NCI-H187 treated with DMSO at 0.1 percent for 48 hours (cell line): ENCODE data around the gene RASD1.
A peak's percentile ranks its signal among the peaks of the same experiment; 100 is the strongest.
"Not testable (repeated sequence)": the region's sequence is repeated elsewhere in the genome, so short reads cannot be mapped to it uniquely, and the experiment has no call there.

Source experiments
- DNase-seq: peaks from one replicate; lab custom pipeline; 2025; lab: John Stamatoyannopoulos, UW

RASD1 gene

DNA sequence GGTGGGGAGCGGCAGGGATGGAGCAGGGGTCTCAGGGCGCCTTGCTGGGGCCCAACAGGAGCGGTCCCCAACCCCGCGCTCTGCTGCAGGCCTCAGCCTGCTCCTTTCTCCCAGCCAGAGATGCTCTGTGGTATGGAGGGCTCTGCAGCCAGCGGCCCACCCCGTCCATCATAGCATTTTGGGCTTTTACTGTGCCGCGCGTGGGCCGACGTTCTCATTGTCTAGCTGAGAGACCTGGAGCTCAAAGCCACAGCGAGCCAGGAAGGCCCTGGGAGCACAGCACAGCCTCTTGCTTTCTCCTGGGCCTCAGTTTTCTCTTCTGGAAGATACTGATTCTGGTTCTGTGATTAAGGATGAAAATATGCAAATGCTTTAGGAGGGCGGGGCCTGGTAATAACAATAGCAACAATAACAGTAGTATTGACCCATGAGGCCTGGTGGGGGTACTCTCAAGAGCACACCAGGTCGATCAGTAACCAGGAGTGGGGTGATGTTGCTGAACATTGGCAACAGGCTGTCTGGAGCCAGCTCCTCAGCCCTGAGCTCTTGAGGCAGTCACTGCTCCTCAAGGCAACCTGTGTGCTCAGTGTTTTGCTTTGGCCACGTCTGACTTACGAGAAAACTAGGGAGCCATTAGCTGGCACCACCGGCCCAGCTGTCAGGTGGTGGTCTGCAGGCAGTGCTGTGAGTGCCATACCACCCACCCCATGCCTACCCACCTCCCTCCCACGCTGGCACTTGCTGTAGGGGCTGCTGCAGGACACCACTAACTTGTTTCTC lies 1.1 kb upstream of the RASD1 start:
- no peak for DNase-seq

DNA sequence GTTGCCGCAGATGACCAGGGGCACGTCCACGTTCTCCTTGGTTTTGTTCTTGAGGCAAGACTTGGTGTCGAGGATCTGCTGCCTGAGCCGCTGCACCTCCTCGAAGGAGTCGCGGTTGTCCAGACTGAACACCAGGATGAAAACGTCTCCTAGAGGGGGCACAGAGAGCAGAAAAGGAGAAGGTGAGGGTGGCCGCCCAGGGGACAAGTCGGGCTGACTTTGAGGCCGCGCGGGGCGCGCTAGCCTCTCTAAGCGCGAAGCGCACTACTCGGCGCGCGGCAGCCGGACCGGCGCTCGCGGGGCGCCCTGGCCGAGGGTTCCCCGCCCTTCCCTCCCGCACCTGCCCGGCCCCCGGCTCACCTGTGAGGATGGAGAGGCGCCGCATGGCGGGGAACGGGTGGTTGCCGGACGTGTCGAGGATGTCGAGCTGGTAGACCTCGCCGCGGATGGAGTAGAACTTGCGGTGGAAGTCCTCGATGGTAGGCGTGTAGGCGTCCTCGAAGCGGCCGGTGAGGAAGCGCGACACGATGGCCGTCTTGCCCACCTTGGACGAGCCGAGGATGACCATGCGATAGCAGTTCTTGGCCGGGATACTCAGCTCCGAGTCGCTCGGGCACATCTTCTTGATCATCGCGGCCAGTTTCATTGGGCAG lies 533 bp downstream of the RASD1 start:
- DNase-seq = no peak

DNA sequence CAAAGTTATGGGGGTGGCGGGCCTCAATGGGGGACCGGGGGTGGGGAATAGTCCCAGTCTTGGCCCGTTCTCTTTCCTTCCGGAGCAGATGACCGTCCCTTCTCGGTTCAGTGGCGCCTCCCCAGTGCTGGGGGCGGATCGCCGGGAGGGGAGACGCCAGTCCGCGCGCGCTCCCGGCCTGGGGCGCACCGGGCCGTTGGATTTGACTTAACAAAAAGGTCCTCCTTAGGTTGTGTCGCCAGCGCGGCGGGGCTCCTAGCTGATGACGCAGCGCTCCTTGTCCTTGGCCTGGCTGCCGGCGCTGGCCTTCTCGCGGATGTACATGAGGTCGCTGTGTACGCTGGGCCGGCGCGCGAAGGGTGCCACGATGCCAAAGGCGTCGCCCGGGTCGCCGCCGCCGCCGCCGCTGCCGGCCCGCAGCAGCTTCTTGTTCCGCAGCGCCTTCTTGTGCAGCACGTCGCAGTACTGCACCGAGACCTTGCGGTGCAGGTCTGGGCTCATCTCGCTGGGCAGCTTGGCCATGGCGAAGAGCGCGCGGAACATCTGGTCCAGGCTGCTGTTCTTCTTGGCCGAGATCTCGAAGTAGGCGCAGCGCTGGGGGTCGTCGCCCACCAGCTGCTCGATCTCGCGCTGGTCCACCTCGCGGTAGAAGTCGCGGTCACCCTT lies 1.2 kb downstream of the RASD1 start:
- DNase-seq = no peak

DNA sequence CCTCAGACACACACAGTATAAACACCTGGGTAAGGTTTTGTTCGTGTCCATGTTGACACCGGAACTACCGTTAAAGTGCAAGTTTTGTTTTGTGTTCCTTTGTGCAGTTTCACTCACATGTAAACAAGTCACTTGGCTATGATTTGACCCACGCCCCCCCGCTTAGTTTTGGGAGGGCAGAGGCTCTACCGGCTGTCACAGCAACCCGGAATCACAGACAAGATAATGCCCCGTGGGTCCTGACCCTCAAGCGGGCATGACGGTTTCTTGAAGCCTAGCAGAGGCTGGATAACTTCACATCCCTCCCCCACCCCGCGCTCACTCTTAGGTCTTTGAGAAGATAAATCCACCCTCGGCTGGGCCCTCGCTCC lies 1.7 kb downstream of the RASD1 start:
- no peak for DNase-seq

DNA sequence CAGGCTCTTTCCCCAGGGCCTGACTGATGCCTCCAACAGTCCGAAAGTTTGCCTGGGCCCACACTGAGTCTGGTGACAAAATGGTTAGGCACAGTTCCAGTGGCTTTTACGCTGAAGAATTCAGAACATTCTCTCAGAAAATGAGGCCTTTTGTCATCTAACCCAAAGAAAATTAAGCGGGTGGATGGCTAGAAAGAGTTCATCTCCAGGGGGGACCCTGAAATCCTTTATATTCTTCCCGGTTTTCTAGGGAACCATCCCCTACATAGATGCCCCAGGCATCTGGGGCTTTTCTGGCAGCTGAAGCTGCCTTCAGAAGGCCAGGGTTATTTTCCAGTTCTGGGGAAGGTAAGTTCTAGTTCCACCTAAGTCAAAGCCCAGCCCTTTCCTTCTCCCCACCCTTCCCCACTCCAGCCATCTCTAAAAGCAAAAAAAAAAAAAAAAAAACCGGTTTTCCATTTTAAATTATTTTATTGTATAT lies 2.2 kb downstream of the RASD1 start:
- no peak for DNase-seq

DNA sequence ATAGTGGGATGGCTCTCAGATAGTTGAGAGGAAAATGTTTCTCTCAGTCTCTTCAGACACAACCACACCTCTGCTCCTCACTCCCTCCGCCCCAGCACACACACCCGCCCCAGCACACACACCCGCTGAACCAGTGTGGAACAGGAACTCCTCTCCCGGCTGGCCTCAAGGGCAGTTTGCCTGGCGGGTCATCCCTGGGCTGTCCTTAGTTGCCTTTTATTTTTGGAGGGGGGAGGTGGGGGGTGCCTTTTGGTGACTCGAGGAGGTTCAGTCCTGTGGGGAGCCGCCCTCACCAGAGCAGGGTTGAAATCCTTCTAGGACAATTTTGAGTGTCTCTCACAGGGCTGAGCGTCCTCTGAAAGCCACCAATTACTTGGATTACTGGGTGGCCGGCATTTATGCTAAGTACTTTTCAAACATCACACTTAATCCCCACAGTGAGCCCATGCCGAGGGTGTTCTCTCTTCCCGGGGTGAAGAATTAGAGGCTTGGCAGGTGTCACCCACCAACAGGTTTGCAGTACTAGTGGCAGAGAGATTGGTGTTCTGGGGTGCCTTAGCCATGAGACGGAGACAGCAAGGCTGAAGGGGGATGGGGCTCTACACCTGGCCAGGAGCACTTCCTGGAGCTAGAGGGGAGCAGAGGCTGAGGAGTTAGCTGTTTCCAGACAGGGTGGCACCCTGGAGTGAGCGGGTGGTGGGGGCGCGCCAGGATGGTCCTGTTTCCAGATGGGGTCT lies 2.8 kb downstream of the RASD1 start:
- DNase-seq = no peak

DNA sequence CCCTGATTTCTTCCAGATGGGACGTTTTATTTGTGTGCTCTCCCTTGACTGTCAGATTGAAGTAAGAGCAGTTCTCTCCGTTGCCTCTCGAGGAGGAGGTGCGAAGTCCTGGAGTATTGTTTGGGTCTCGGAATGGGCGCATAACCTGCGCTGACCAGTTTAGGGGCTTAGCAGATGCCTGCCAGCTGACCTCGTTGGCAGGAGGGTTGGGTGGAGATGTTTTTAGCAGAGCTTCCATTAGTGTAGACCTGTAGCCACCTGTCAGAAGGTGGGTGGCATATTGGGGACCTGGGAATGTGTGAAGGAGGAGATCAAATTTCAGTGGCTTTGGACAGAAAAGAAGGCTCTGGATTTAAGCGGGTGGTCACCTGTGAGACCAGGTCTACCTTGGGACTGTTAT lies 3.6 kb downstream of the RASD1 start:
- no peak for DNase-seq

DNA sequence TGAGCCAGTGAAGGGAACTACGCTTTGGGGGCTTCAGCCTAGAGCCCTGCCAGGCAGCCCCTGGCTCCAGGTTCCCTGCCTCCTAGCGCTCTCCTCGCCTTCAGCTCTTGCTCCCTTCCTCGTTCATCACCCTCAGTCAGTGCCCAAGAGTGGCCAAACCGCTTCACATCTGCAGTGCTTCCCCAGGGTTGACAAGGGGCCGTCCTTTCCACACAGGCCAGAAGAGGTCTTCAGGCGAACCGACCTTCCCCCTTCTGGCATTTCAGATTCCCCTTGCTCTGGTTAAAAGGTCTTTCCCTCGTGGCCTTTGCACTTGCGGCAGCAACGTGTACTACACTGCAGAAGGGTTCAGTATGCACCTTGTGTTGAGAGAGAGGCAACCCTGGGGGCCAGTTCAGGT lies 4.1 kb downstream of the RASD1 start:
- no peak for DNase-seq

DNA sequence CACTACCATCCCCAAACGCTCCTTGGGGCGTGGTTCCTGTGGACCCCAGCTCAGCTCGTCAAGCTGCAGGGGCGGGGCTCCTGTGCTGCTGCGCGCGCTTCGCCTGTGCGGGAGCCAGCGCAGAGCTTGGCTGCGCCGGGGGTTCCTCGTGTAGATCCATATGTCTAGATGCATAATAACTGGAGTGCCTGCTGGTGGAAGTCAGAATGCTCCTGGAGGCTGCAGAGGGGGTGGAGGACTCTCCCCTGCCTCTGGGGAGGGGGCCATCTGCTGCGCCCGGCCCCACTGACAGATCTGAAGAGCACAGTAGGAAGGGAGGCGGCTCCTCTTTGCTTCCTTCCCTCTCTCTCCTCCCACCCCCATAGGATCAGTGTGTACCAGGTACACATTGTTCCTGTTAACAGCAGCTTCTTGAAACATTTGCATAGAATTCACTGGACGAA lies 4.6 kb downstream of the RASD1 start:
- DNase-seq = no peak

DNA sequence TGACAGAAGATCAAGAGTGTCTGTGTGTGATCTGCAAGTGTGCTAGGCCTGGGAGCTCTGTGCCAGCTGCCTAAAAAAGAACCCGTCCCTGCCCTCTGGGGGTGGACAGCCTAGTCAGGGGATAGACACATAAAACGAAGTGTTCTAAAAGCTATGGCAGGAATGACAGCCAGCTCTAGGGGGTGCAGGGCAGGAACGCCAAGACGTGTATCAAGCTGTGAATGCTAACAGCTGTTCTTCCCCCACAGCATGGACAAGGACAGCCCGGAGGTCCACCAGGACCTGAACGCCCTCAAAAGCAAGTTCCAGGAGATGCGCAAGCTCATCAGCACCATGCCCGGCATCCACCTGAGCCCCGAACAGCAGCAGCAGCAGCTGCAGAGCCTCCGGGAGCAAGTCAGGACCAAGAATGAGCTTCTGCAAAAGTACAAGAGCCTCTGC lies 5.1 kb downstream of the RASD1 start:
- DNase-seq = no peak

DNA sequence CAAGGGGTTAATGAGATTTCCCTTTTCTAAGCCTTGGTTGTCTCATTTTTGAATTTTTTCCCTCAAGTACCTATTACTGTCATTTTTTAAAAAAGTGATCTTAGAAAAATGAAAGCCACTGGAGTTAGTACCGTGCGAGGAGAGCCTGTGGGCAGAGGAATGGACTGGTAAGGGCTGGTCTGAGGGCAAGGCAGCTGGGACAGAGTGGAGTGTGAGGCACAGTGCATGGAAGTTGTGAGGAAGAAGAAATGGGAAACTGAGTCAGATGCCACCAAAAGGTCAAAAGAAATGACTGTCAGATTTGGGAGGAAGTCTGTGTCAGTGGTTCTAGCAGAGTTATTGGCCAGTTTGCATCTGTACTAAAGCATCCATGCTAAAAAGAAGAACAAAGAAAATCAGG lies 8.2 kb downstream of the RASD1 start:
- DNase-seq = no peak

DNA sequence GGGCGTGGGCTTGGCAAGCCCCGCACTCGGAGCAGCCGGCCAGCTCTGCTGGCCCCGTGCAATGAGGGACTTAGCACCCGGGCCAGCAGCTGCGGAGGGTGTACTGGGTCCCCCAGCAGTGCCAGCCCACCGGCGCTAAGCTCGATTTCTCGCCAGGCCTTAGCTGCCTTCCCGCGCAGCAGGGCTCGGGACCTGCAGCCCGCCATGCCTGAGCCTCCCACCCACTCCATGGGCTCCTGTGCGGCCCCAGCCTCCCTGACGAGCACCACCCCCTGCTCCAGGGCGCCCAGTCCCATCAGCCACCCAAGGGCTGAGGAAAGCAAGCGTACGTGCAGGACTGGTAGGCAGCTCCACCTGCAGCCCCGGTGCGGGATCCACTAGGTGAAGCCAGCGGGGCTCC lies 9.8 kb downstream of the RASD1 start:
- DNase-seq = not testable (repeated sequence)

DNA sequence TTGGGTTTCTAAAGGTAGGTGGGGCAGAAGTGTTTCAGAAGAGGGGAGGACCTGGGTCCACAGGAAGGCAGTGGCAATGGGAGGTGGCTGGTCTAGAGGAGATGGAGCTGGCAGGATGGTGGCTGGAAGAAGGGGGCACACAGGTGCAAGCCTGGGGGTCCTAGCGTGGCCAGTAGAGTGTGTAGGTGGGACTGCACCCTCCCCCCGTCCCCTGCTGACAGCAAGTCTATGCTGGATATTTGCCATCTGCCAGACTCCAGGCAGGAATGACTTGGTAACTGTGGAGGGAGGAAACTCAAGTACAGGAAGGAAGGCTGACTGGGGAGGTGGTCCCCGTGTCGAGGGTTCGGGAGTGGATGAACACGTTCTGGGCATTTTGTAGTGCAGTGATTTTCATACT lies 10.8 kb downstream of the RASD1 start:
- DNase-seq = no peak

DNA sequence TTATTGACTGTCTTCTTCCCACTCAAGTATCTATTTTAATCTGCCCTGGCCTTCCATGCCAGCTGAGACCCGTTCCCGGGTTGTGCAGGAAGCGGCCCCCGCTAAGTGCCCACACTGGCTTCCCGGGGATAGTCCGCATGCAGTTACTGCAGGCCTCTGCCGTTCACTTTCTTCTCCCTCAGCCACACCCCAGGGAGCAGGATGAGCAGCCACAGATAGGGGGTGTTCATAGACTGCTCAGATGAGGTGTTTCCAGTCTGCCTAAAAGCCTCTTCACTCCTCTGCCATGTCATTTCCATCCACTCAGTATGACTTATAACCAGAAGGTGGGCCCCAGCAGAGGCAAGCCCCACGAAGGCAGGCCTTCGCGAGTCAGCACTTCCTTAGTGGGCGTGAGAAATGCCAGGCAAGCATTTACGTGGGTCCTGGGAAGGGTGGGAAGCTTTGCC lies 11.7 kb downstream of the RASD1 start:
- DNase-seq = no peak

DNA sequence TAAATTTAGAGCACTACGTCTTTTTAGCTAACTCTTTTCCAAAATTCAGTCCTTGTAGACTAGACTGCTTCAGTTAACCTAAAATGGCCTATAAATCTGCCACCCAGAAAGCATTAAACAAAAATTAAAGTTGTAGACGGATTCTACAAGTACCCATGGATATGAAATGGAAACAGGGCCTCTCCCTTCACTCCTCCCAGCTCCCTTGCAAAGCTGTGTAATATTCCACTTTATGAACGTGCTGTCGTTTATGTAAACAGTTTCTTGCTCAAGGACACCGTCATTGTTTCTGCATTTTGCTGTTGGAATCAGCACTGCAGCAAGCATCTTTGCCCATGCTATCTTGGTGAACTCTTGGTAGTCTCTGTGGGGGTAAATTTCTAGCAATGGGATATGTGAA lies 14.3 kb downstream of the RASD1 start:
- no peak for DNase-seq

DNA sequence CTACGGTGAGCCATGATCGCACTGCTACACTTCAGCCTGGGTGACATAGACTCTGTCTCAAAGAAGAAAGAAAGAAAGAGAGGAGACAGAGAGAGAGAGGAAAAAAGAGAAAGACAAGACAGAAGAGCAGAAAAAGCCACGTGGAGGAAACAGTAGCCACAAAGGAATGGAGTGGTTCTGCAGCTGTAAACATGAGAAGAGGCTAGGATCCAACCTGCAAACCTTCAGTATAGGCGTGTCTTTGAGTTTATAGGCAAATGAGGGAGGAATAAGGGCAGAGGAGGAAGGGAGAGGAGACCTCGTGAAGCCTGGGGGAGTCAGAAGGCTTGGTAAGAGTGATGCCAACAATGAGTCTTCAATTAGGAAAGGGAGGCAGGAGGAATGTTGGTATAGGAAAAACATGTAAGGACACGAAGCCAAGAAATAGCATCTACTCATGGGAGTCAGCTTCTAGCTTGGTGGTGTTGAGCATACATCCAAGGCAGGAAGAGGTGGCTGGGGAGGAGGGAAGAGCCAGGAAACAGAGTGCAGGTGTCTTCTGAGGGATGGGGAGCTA lies 15.5 kb downstream of the RASD1 start:
- DNase-seq = no peak

DNA sequence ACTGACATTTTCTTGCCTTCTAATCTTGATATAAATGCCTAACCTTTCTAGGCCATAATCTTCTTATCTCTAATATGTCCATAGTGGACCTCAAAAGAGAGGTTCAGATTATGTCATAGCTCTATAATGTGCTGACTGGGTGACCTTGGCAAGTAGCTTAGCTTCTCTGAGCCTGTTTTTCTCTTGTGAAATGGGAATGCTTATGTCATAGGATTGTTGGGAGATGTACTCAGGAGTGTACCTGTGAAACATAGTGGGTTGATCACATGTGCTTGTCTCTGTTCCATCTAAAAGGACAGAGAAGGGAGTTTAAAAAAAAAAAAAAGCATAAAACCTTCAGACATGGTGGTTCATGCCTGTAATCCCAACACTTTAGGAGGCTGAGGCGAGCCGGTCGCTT lies 17.0 kb downstream of the RASD1 start:
- DNase-seq = no peak

DNA sequence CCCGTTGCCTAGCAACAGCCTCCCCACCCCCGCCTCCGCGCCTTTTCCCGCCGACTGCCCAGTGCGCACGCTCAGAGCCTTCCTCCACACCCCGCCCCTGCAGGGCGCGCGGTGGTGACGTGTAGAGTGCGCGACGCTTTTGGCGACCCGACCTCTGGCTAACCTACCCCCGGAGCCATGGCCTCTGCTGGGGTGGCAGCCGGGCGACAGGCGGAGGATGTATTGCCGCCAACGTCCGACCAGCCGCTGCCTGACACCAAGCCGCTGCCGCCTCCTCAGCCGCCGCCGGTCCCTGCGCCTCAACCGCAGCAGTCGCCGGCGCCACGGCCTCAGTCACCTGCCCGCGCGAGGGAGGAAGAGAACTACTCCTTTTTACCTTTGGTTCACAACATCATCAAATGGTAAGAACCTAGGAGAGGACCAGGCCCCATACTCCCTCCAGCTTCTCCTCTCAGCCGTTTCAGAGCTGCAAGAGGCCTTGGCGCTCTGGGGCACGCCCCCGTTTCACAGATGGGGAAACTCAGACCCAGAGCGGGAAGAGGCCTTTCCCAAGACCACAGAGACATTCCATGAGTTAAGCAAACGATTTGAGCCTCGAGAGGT lies 19.2 kb downstream of the RASD1 start, which contains the start of gene MED9:
MED9 (plus strand) TSS at position 136 of the 603 bp plus-strand sequence; CDS start at position 178, 42 bp downstream.
- peak; percentile 49 for DNase-seq

DNA sequence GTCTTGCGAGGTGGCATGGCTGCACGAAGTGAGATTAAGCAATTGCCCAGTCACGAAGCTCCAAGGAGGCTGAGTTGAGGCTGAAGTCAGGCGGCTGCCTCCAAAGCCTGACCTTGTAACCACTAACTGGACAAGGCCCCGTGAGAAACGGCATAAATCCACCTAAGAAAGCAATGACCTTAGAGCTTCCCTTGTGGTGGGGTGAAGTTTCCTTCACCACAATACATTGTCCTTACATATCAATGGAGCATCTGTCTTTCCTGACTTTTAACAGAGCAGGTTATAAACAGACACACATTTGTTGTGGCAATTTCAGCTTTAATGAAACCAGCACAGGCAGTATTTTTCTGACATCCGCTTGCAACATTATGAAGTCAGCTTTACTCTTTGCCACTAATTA lies 21.9 kb downstream of the RASD1 start:
- no peak for DNase-seq

DNA sequence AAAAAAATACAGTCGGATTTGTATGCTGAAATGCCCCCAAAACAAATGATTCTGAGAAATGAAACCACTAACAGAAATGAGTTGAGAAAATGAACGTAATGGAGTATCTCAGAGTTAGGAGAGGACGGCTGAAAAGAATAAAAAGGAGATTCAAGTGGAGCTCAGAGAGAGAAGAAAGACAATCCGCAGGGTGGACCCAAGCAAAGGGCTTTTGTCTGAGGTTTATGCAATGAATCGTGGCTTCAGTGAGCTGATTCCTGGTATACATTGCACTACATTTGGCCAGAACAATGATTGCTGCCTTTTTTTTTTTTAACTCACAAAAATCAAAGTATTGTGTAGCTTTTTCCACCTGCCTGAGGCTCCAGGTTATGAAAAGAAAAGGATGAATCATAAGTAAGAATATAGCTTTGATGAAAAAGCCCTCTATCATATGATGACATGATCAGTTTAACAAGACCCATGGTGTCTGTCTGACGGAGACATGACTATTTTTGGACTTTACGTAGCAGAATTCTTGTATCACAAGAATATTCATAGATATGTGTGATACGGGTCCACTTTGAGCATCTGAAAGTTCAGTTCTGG lies 23.8 kb downstream of the RASD1 start:
- no peak for DNase-seq

DNA sequence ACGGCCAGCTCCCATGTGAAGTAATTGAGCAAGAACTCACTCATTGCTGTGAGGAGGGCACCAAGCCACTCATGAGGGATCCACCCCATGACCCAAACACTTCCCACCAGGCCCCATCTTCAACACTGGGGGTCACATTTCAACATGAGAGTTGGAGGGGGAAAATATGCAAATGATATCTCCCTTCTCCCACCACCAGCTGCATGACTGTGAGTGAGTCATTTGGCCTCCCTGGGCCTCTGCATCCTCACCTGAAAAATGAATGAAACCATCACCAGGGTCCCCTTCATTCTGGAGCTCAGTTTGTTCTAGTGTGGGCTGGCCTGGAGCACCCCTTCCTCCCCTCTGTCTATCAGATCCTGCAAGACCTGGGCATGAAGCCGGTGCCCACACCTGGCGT lies 26.2 kb downstream of the RASD1 start:
- DNase-seq = no peak
